Right lung (tissue), 5 donors: ENCODE data around the gene OPN4. TPM values are rescaled to one million over a fixed set of nuclear protein-coding genes. Genes with fewer than 3 reads are reported as not detected.

ENCODE experiments used
- DNase-seq, 2 donors: peaks; one replicate each; pipeline ENCODE4 v3.0.0-alpha.2; 2013
- polyA plus RNA-seq, 5 donors: library from polyadenylated mRNA; unstranded; fragments of 120-200 nt; gene quantifications; one replicate each; pipeline versions ENCODE4 v1.2.1 to v1.2.3, GENCODE V29; 2013; ENCODE audit warnings: inconsistent platforms in 1 of 5, low replicate concordance in 1 of 5; ENCODE audit not compliant: insufficient read length in 5 of 5, insufficient read depth in 1 of 5

Gene OPN4
- polyA plus RNA-seq, 5 donors, result 0.05 TPM; not detected in 4

- peak; percentile 62 to 66 for DNase-seq
Observed at GRCh38 chr10:86661161-86662025, 7.0 kb downstream of the OPN4 start.

- DNase-seq, result no peak
Observed at GRCh38 chr10:86662186-86663045, 8.1 kb downstream of the OPN4 start.

DNA sequence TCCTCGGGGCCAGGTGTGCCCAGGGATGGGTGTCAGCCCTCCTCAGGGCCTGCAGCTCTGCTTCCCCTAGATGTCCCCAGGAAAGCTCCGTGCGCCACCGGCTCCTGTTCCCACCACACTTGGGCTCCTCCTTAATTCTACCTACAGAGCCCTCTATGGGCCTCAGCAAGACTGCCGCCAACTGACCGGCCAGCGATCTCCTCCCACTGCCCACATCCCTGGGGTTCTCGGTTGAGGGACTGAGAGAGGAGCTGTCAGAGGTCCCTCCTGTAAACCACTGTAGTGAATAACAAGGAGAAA lies 8.6 kb downstream of the OPN4 start:
- no peak for DNase-seq

- DNase-seq, result no peak
Observed at GRCh38 chr10:86663576-86664339, 9.4 kb downstream of the OPN4 start.

- no peak for DNase-seq
Observed at GRCh38 chr10:86664341-86665217, 10.2 kb downstream of the OPN4 start.

GRCh38 chr10:86665218-86665607 lies 10.9 kb downstream of the OPN4 start:
- DNase-seq, result no peak

GRCh38 chr10:86665868-86666267 lies 11.5 kb downstream of the OPN4 start:
- no peak for DNase-seq

- DNase-seq, result no peak
Observed at GRCh38 chr10:86666538-86666937, 12.2 kb downstream of the OPN4 start.

- DNase-seq, result no peak
Observed at GRCh38 chr10:86667421-86668181, 13.3 kb downstream of the OPN4 start.

DNA sequence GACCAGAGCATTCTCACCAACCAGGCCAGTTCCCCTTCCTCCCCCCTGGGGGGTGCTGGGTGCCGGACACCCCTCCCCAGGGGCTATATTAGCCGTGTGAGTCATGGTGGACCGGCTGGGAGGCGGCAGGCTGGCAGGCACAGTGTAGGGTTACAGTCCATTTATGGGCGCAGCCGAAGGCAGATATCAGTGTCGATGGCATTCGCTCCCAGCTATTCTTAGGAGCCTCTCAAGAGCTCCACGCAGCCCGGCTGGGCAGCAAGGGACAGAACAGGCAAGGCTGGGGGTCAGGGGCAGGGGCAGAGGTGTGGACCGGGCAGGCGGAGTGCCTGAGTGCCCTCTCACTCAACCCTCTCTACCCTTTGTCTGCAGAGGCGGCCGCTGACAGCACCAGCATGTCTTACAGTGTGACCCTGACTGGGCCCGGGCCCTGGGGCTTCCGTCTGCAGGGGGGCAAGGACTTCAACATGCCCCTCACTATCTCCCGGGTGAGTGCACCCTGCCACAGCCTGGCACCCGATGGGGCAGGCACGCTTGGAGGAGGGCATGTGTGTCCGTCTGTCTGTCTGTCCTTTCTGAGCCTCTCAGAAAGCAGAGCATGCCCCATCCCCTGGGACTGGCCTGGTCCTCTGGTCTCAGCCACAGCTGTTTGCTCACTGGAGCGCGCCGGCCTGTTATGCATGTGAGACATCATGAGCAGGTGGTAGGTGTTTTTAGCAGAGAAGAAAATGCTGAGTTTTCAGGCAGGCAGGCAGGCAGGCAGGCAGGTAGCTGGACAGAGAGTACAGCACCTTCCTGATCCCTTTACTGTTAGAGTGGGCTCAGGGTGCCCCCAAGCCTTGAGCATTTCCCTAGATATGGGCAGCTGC lies 14.2 kb downstream of the OPN4 start, which contains the start of gene LDB3:
Gene LDB3 (plus strand): TSS at position 215 of the 869 bp plus-strand sequence. CDS start 181 bp downstream, at position 396.
- no peak for DNase-seq

DNA sequence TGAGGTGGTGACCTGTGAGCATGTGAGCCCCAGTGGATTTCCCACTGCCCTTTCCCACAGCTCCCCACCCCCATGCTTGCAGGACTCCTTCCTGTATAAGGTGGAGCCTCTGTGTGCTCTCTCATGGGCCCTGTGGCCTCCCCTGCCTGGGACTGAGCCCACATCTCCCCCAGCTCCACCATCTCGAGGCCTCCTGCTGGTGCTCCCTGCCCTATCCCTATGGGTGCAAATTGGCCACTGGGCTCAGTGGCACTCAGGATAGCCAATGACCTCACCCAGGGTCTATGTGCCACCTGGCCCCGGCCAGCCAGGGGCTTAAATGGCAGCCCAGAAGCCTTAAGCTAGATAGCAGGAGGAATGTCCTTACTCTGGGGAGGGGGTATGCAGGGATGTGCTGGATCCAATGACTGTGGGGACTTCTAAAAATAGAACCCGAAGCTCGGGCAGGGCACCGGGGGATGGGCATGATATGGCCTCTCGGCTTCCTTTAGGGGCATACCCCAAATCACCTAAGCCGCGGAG lies 16.0 kb downstream of the OPN4 start:
- no peak for DNase-seq

GRCh38 chr10:86670876-86671275 lies 16.5 kb downstream of the OPN4 start:
- DNase-seq, result no peak

- no peak for DNase-seq
Observed at GRCh38 chr10:86671419-86671818, 17.1 kb downstream of the OPN4 start.

- no peak for DNase-seq
Observed at GRCh38 chr10:86671985-86672710, 17.8 kb downstream of the OPN4 start.

- no peak for DNase-seq
Observed at GRCh38 chr10:86673216-86673826, 19.0 kb downstream of the OPN4 start.

DNA sequence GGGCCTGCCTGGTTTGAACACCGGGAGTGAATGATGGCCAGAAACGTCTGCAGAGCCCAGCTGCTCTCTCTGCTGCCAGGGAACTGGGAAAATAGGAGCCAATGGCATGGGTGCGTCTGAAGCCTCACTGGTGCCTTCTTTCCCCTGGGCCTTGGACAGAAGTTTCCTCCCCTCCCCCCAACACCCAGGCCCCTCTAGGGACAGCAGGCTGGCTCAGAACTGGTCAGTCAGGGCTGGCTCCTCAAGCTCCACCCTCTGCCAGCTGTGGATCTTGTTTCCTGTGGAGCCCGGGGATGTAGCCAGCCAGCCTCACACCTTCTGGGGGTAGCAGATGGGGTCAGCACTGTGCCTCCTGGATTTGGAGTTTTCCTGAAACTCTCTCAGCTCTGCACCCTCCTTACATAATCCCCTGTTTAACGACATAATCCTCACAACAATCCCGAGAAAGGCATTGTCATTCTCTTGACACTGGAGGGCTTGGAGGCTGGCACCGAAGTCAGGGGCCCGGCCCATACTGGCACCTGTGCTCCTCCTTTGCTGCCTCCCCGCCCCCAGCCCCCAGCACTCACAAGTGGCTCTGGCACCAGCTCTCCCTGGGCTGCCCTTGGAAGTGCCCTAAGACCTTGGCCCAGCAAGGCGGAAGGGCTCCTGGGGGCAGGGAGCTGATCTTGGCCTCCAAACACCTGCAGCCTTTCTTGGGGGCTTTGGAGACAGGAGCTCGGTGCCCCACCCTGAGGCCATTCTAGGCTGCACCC lies 19.7 kb downstream of the OPN4 start:
- no peak for DNase-seq

DNA sequence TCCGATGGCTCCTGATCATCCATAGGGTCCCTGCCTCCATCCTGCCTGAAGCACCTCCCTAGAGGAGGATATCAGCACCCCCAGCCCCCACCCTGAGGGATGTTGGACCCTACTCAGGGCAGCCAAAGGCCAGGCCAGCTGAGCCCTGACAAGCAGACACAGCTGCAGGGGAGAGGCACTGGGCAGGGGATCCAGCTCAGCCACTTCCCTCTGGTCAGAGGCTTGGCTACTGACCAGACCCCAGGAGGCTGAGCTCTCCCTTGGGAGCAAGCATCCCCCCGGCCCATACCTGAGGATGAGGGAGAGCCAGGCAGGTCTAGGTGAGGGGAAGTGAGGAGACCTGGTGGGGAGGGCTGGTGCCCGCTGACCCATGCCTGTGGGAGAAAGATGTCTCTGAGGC lies 20.6 kb downstream of the OPN4 start:
- DNase-seq, result no peak
